Measurements from ENCODE around the gene WBP4. TPM values are rescaled to one million over a fixed set of nuclear protein-coding genes. Genes with fewer than 3 reads are reported as not detected.

Gene WBP4
- total RNA-seq, 3 donors from 2014 or later = 12.7 to 16.5 (median 13.1) TPM

DNA sequence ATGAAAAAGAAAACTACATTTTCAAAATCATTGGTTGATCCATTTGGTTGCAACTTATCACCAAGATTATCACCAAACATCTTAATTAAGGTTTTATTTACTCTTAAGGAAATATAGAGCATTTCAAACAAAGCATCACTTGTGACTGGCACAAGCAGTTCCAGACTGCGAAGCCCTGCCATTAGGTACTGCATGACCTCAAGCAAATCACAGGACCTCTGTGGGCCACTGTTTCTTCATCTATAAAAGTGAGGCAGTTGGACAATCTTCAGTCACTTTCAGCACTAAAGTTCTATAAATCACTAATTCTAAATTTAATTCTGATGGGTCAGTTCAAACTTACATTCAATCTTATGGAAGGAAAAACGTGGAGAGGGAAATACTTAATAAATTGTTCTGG lies 44.1 kb upstream of the WBP4 start:
- Histone ChIP-seq H3K36me3 (no peaks in the 10 kb centered on the region), H3K4me1 (peaks cover 0 to 13% of the 10 kb centered on the region in 2 donors), H3K4me3 (peak overlapping the region; percentile 31 to 58 (median 35)), H3K27ac (peak overlapping the region; percentile 66 to 90), H3K9me3 (no peaks in the 10 kb centered on the region), H3K27me3 (no peaks in the 10 kb centered on the region)
- DNase-seq (ENCODE audit: low spot score in 2 of 2) = peak in 1 of 2 donors; percentile 39
- no peak for TF ChIP-seq POLR2A (IDR thresholded peaks at IDR 0.05)
- TF ChIP-seq POLR2AphosphoS5 (IDR thresholded peaks at IDR 0.05) = peak in 1 of 3 donors; percentile 39
- intact Hi-C loops (cut with DNase I; ENCODE audit: low total_unique reads) = no loop called here

GRCh38 chr13:41017817-41018601 lies 43.3 kb upstream of the WBP4 start:
- Histone ChIP-seq H3K27me3 (no peaks in the 10 kb centered on the region), H3K4me3 (peak overlapping the region; percentile 31 to 58 (median 35)), H3K4me1 (peaks cover 0 to 13% of the 10 kb centered on the region in 2 donors), H3K9me3 (no peaks in the 10 kb centered on the region), H3K36me3 (no peaks in the 10 kb centered on the region), H3K27ac (peak overlapping the region; percentile 70 to 90)
- TF ChIP-seq POLR2AphosphoS5 (IDR thresholded peaks at IDR 0.05) (no peak), POLR2A (IDR thresholded peaks at IDR 0.05) (no peak)
- TF ChIP-seq, protein P1, sequence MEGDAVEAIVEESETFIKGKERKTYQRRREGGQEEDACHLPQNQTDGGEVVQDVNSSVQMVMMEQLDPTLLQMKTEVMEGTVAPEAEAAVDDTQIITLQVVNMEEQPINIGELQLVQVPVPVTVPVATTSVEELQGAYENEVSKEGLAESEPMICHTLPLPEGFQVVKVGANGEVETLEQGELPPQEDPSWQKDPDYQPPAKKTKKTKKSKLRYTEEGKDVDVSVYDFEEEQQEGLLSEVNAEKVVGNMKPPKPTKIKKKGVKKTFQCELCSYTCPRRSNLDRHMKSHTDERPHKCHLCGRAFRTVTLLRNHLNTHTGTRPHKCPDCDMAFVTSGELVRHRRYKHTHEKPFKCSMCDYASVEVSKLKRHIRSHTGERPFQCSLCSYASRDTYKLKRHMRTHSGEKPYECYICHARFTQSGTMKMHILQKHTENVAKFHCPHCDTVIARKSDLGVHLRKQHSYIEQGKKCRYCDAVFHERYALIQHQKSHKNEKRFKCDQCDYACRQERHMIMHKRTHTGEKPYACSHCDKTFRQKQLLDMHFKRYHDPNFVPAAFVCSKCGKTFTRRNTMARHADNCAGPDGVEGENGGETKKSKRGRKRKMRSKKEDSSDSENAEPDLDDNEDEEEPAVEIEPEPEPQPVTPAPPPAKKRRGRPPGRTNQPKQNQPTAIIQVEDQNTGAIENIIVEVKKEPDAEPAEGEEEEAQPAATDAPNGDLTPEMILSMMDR (IDR thresholded peaks at IDR 0.05) = no peak
- intact Hi-C loops (cut with DNase I; ENCODE audit: low total_unique reads) = no loop called here
- no peak for DNase-seq (ENCODE audit: low spot score in 2 of 2)

DNA sequence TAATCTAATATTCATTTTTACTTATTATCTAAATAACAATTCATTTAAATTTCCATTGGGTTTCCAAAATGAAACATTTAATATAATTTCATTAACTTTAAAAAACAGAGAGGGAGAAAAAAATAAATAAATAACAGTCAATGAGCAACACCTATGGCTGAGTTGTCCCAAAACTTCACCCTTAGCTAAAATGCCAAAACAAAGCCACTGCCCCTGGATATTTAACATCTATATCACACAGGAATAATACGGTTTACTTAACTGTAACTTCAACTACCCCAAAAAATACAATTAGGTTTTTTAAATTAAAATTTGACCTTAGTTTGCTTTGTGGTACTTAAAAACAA lies 42.7 kb upstream of the WBP4 start:
- H3K9me3 ChIP-seq = no peaks in the 10 kb centered on the region
- DNase-seq (ENCODE audit: low spot score in 2 of 2) = no peak
- H3K36me3 ChIP-seq = no peaks in the 10 kb centered on the region
- H3K27me3 ChIP-seq = no peaks in the 10 kb centered on the region
- H3K27ac ChIP-seq = peak overlapping the region; percentile 83 to 90
- peak overlapping the region; percentile 31 to 58 (median 35) for H3K4me3 ChIP-seq
- peaks cover 0 to 13% of the 10 kb centered on the region in 2 donors for H3K4me1 ChIP-seq
- intact Hi-C loops (cut with DNase I; ENCODE audit: low total_unique reads) = no loop called here
- TF ChIP-seq, protein P1 (IDR thresholded peaks at IDR 0.05) = no peak
- no peak for TF ChIP-seq POLR2A (IDR thresholded peaks at IDR 0.05)
- TF ChIP-seq POLR2AphosphoS5 (IDR thresholded peaks at IDR 0.05) = no peak

DNA sequence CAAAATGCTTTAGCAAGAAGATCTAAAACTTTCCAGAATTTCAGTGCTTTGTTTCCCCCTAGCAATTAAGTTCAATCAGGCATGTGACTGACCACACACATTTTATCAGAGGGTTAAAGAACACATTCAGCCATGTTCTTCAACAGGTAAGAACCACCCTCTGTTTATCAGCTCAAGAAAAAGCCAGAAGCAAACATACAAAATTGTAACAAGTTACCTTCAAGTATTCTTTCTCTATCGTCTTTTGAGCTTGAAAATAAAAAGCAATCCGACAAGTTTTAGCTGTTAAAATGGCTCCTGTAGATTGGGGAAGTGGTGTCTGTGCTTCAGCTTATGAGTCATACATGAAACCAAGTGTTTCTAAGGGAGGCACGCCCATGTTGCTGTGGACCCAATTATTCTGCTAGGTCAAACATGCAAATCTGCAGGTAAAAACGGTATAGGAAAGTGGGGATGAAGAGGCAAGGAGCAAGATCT lies 42.3 kb upstream of the WBP4 start, which contains the start of gene ELF1:
Gene ELF1, minus strand, starts transcription at position 306 of the 477 bp plus-strand sequence. CDS start 37,262 bp downstream, outside the sequence.
- no peaks in the 10 kb centered on the region for H3K9me3 ChIP-seq
- H3K4me3 ChIP-seq = peak within 1 kb of the TSS; percentile 31 to 58 (median 35)
- DNase-seq (ENCODE audit: low spot score in 2 of 2) = peak in 1 of 2 donors; percentile 58
- TF ChIP-seq, protein P1 (IDR thresholded peaks at IDR 0.05) = no peak
- TF ChIP-seq POLR2A (IDR thresholded peaks at IDR 0.05) (peak; percentile 38), POLR2AphosphoS5 (IDR thresholded peaks at IDR 0.05) (peak in 1 of 3 donors; percentile 73)
- peak within 1 kb of the TSS; percentile 83 to 90 for H3K27ac ChIP-seq
- no peaks in the 10 kb centered on the region for H3K27me3 ChIP-seq
- intact Hi-C loops (cut with DNase I; ENCODE audit: low total_unique reads) = no loop called here
- H3K4me1 ChIP-seq = peaks cover 0 to 13% of the 10 kb centered on the region in 2 donors
- H3K36me3 ChIP-seq = no peaks in the 10 kb centered on the region

GRCh38 chr13:41019578-41020347 lies 41.5 kb upstream of the WBP4 start:
- DNase-seq (ENCODE audit: low spot score in 2 of 2) = no peak
- intact Hi-C loops (cut with DNase I; ENCODE audit: low total_unique reads) = no loop called here
- peaks cover 0 to 13% of the 10 kb centered on the region in 2 donors for H3K4me1 ChIP-seq

More at GRCh38 chr13:41019578-41020347, 41.5 kb upstream of the WBP4 start:
- TF ChIP-seq, protein P1 (IDR thresholded peaks at IDR 0.05) = no peak
- no peak for TF ChIP-seq POLR2A (IDR thresholded peaks at IDR 0.05)
- no peak for TF ChIP-seq POLR2AphosphoS5 (IDR thresholded peaks at IDR 0.05)
- no peaks in the 10 kb centered on the region for H3K27me3 ChIP-seq
- H3K4me3 ChIP-seq = no peak overlapping the region
- peak overlapping the region; percentile 62 to 90 for H3K27ac ChIP-seq
- no peaks in the 10 kb centered on the region for H3K36me3 ChIP-seq
- no peaks in the 10 kb centered on the region for H3K9me3 ChIP-seq

Measured in breast epithelium (tissue), 4 donors.